ENCODE results near the gene TNIK. TPM values are rescaled to one million over a fixed set of nuclear protein-coding genes. Genes with fewer than 3 reads are reported as not detected.

Gene TNIK
- total RNA-seq, 1 donor from 2014 or later: 38.1 TPM

- Mint-ChIP-seq H3K27ac (peak overlapping the region; percentile 24), H3K27me3 (peaks cover 63% of the 10 kb centered on the region), H3K9me3 (no peaks in the 10 kb centered on the region), H3K36me3 (no peaks in the 10 kb centered on the region), H3K4me3 (peak overlapping the region; percentile 93), H3K4me1 (ENCODE audit: unreplicated experiment) (peaks cover 34% of the 10 kb centered on the region)
- DNase-seq (ENCODE audit: extremely low spot score, unreplicated experiment): no peak
- no peak for TF ChIP-seq CTCF (conservative IDR thresholded peaks at IDR 0.05)
Measured at GRCh38 chr3:171457607-171458061, 2.6 kb downstream of the TNIK start.

- peak overlapping the region; percentile 24 for H3K27ac Mint-ChIP-seq
- H3K27me3 Mint-ChIP-seq: peaks cover 58% of the 10 kb centered on the region
- DNase-seq (ENCODE audit: extremely low spot score, unreplicated experiment): no peak
- H3K4me3 Mint-ChIP-seq: peak overlapping the region; percentile 93
- peaks cover 34% of the 10 kb centered on the region for H3K4me1 Mint-ChIP-seq (ENCODE audit: unreplicated experiment)
- TF ChIP-seq CTCF (conservative IDR thresholded peaks at IDR 0.05): no peak
- no peaks in the 10 kb centered on the region for H3K36me3 Mint-ChIP-seq
- H3K9me3 Mint-ChIP-seq: no peaks in the 10 kb centered on the region
Measured at GRCh38 chr3:171456765-171457606, 3.2 kb downstream of the TNIK start.

GRCh38 chr3:171455603-171456550, 4.3 kb downstream of the TNIK start:
- peaks cover 47% of the 10 kb centered on the region for H3K27me3 Mint-ChIP-seq
- H3K4me3 Mint-ChIP-seq: peak overlapping the region; percentile 93
- no peak for DNase-seq (ENCODE audit: extremely low spot score, unreplicated experiment)
- no peaks in the 10 kb centered on the region for H3K36me3 Mint-ChIP-seq
- peaks cover 34% of the 10 kb centered on the region for H3K4me1 Mint-ChIP-seq (ENCODE audit: unreplicated experiment)
- H3K27ac Mint-ChIP-seq: no peak overlapping the region
- no peaks in the 10 kb centered on the region for H3K9me3 Mint-ChIP-seq
- TF ChIP-seq CTCF (conservative IDR thresholded peaks at IDR 0.05): no peak

GRCh38 chr3:171454041-171454440, 6.2 kb downstream of the TNIK start:
- H3K36me3 Mint-ChIP-seq: no peaks in the 10 kb centered on the region
- H3K4me1 Mint-ChIP-seq (ENCODE audit: unreplicated experiment): peaks cover 32% of the 10 kb centered on the region
- no peak for TF ChIP-seq CTCF (conservative IDR thresholded peaks at IDR 0.05)
- H3K27me3 Mint-ChIP-seq: peaks cover 34% of the 10 kb centered on the region
- H3K27ac Mint-ChIP-seq: no peak overlapping the region
- no peak for DNase-seq (ENCODE audit: extremely low spot score, unreplicated experiment)
- H3K9me3 Mint-ChIP-seq: no peaks in the 10 kb centered on the region
- no peak overlapping the region for H3K4me3 Mint-ChIP-seq

GRCh38 chr3:171453180-171453886, 6.9 kb downstream of the TNIK start:
- peaks cover 27% of the 10 kb centered on the region for H3K27me3 Mint-ChIP-seq
- peak; percentile 68 for TF ChIP-seq CTCF (conservative IDR thresholded peaks at IDR 0.05)
- H3K27ac Mint-ChIP-seq: no peak overlapping the region
- H3K36me3 Mint-ChIP-seq: no peaks in the 10 kb centered on the region
- H3K4me1 Mint-ChIP-seq (ENCODE audit: unreplicated experiment): peaks cover 25% of the 10 kb centered on the region
- H3K4me3 Mint-ChIP-seq: no peak overlapping the region
- no peaks in the 10 kb centered on the region for H3K9me3 Mint-ChIP-seq
- no peak for DNase-seq (ENCODE audit: extremely low spot score, unreplicated experiment)
